ENCODE measurements around the gene HBA1. TPM values are rescaled to one million over a fixed set of nuclear protein-coding genes. Genes with fewer than 3 reads are reported as not detected.

Gene HBA1
- total and polyA plus RNA-seq, 2 of the 8 experiments (the other 6 are each of a cell fraction or from before 2014, with no cell fraction given), result 2.3 TPM

DNA sequence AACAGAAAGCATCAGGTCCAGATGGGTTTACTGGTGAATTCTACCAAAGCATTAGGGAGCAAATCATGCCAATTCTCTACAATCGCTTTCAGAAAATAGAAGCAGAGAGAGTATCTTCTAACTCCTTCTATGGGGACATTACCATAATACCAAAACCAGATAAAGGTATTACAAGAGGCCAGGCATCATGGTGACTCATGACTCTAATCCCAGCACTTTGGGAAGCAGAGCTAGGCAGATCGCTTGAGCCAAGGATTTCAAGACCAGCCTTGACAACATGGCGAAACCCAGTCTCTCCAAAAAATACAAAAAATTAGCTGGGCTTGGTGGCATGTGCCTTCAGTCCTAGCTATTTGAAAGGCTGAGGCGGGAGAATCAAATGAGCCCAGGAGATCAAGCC, 26.8 kb downstream of the HBA1 start:
- H3K9me3 ChIP-seq (ENCODE audit: insufficient read depth in 2 of 2, low read depth in 1 of 2, low read length in 1 of 2), result no peaks in the 10 kb centered on the region
- ChIA-PET CTCF (ENCODE audit: partially characterized antibody) (no interaction called here), POLR2A (ENCODE audit: partially characterized antibody) (interaction anchor here (34.3 kb wide), 1 partner anchor 22 kb away, joined by 348 read pairs; the partner anchor contains the start of gene LUC7L)
- no peak overlapping the region for H3K4me2 ChIP-seq (ENCODE audit: insufficient read depth in 1 of 2, low read depth in 2 of 2, low read length in 2 of 2)
- no peaks in the 10 kb centered on the region; the same call in 1 of the 2 replicates for H3K79me1 ChIP-seq (ENCODE audit: low read depth, low read length)
- H4K8ac ChIP-seq (ENCODE audit: extremely low read depth, insufficient read depth, low read length), result no peak overlapping the region
- peaks cover 0 to 7% of the 10 kb centered on the region in 2 experiments; a peak in 2 of 4 replicates for H3K79me2 ChIP-seq (ENCODE audit: control insufficient read depth in 1 of 2, insufficient read depth in 2 of 2, low read length in 2 of 2)
- no peaks in the 10 kb centered on the region for H3K27me3 ChIP-seq (replicated peaks in 1 of 4; ENCODE audit: control insufficient read depth in 3 of 4, extremely low read depth in 1 of 4, insufficient read depth in 3 of 4, low read length in 3 of 4)
- no peak overlapping the region for H3K4ac ChIP-seq (replicated peaks; ENCODE audit: insufficient read length, low read depth, low read length)
- H3K36me3 ChIP-seq (ENCODE audit: control insufficient read depth in 2 of 4, insufficient read depth in 4 of 4, low read length in 3 of 4), result peaks cover 31 to 73% (median 63%) of the 10 kb centered on the region in 4 experiments
- no peaks in the 10 kb centered on the region for H3K4me1 ChIP-seq (replicated peaks in 1 of 4; ENCODE audit: control insufficient read depth in 3 of 4, insufficient read depth in 4 of 4, low read length in 3 of 4)
- no peak overlapping the region for H2AK5ac ChIP-seq (ENCODE audit: low read depth, low read length)
- 98% methylated on average over 4 of the region's 4 CpGs; no CpG with 5 or more reads in 1 of the 2 experiments for WGBS, 2 experiments (ENCODE audit: extremely low coverage in 1 of 2, insufficient coverage in 1 of 2, insufficient read length in 1 of 2, insufficient replicate concordance in 2 of 2, low coverage in 1 of 2, low lambda C conversion rate in 2 of 2, missing lambda C conversion rate in 1 of 2)
- H3K27ac ChIP-seq (ENCODE audit: low read depth, low read length), result no peak overlapping the region
- H3K9ac ChIP-seq (replicated peaks in 1 of 4; ENCODE audit: extremely low read depth in 1 of 4, low read depth in 3 of 4, low read length in 3 of 4), result no peak overlapping the region
- no peak overlapping the region for H2BK20ac ChIP-seq (ENCODE audit: low read length)
- H3K14ac ChIP-seq (ENCODE audit: insufficient read length), result no peak overlapping the region
- H3K23ac ChIP-seq (ENCODE audit: insufficient read length), result no peak overlapping the region
- no peaks in the 10 kb centered on the region for H3K23me2 ChIP-seq (ENCODE audit: low read depth, low read length)
- H4K91ac ChIP-seq (replicated peaks; ENCODE audit: insufficient read length, low read length), result no peak overlapping the region
- DNase-seq (ENCODE audit: low read depth in 1 of 2, low spot score in 2 of 2), result no peak
- no peak overlapping the region for H3K18ac ChIP-seq (ENCODE audit: extremely low read depth, low read length)
- H4K5ac ChIP-seq (ENCODE audit: insufficient read length, low read depth, low read length), result no peak overlapping the region
- H2BK120ac ChIP-seq (replicated peaks; ENCODE audit: low read depth, low read length), result no peak overlapping the region
- FAIRE-seq, result no peak
- no peak overlapping the region for H3K4me3 ChIP-seq (ENCODE audit: extremely low read depth in 1 of 4, insufficient read depth in 2 of 4, low read depth in 3 of 4, low read length in 4 of 4)
- no peak overlapping the region for H3K56ac ChIP-seq (replicated peaks; ENCODE audit: insufficient read length, low read depth, low read length)
- H4K20me1 ChIP-seq (replicated peaks in 1 of 2; ENCODE audit: control insufficient read depth in 1 of 2, insufficient read depth in 2 of 2, low read length in 2 of 2), result peaks cover 2 to 9% of the 10 kb centered on the region in 2 experiments
- H2BK15ac ChIP-seq (ENCODE audit: low read length), result no peak overlapping the region
- H2BK12ac ChIP-seq (ENCODE audit: low read depth, low read length), result no peak overlapping the region
- no peak overlapping the region for H2BK5ac ChIP-seq (ENCODE audit: low read depth, low read length)
- no peak overlapping the region for H2AFZ ChIP-seq (ENCODE audit: low read length)
- TF ChIP-seq CEBPB (IDR thresholded peaks at IDR 0.05; ENCODE audit: low read depth, low read length) (no peak), RXRA (IDR thresholded peaks at IDR 0.05; ENCODE audit: insufficient read depth, low read depth, low read length) (no peak), NANOG (IDR thresholded peaks at IDR 0.05; ENCODE audit: insufficient read depth, low read depth, low read length, poor library complexity, severe bottlenecking) (no peak), HDAC6 (IDR thresholded peaks at IDR 0.05; ENCODE audit: low read depth, low read length) (no peak), KDM5A (IDR thresholded peaks at IDR 0.05; ENCODE audit: low read length) (no peak), MAFK (IDR thresholded peaks at IDR 0.05; ENCODE audit: low read depth, low read length) (no peak), RFX5 (IDR thresholded peaks at IDR 0.05; ENCODE audit: borderline replicate concordance, low read depth, low read length) (no peak)
